ENCODE results near the gene TTLL8. TPM values are rescaled to one million over a fixed set of nuclear protein-coding genes. Genes with fewer than 3 reads are reported as not detected.
A peak's percentile ranks its signal among the peaks of the same experiment; 100 is the strongest.
"Not testable (repeated sequence)": the region's sequence is repeated elsewhere in the genome, so short reads cannot be mapped to it uniquely, and the experiment has no call there.

The TTLL8 gene
- total and polyA plus RNA-seq, 4 donors, result not detected

DNA sequence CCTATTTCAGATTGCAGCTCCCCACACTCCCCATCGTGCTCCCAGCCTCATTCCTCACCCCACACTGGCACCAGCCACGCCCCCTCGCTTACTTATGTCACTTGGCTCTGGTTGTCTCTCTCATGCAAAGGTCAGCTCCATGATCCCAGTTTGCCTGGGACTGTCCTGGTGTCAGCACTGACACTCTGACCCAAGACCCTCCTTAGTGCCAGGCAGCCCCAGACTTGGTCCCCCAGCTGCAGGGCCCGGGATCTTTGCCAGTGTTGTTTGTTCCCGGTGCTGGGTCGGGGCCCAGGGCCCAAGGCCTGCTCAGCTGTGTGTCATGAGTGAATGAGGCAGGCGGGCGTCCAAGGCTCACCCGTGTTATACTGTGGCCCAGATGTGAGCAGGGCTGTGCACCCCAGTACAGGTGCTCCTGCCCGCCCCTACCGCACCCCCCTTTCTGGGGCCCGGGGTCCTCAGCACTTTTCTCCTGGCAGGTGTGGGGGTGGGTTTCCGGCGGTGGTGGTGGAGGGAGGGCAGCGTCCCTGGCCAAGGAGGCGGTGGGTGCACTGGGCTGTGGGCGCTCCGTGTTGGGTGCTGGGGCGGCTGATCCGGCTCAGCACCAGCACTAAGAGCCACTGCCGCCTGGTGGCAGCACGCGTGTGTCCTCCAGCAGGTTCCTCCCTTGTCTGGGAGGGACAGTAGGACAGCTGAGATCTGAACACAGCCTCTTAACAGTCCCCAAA is 65.0 kb downstream of the TTLL8 start:
- Histone ChIP-seq H3K9me3 (ENCODE audit: control insufficient read depth in 4 of 4, low read length in 3 of 4) (peaks cover 0 to 7% (median 2%) of the 10 kb centered on the region in 4 donors), H3K4me1 (ENCODE audit: control insufficient read depth in 4 of 4, insufficient read depth in 4 of 4, low read length in 3 of 4) (peaks cover 0 to 6% (median 1%) of the 10 kb centered on the region in 4 donors), H3K27me3 (ENCODE audit: control insufficient read depth in 4 of 4, insufficient read depth in 4 of 4, low read length in 3 of 4) (no peaks in the 10 kb centered on the region), H3K36me3 (ENCODE audit: control insufficient read depth in 4 of 4, insufficient read depth in 3 of 4, low read depth in 1 of 4, low read length in 3 of 4) (no peaks in the 10 kb centered on the region), H3K4me3 (ENCODE audit: low read depth in 1 of 3, low read length in 3 of 3) (no peak overlapping the region), H3K27ac (ENCODE audit: low read depth in 1 of 2, low read length in 2 of 2) (no peak overlapping the region), H3K9ac (ENCODE audit: low read depth in 1 of 2, low read length in 2 of 2) (no peak overlapping the region)
- 31% methylated on average over 23 of the region's 23 CpGs for WGBS
- DNase-seq (ENCODE audit: low spot score), result no peak
- TF ChIP-seq FOXA2 (IDR thresholded peaks at IDR 0.05) (no peak), RAD21 (IDR thresholded peaks at IDR 0.05) (peak in 1 of 2 donors; percentile 88), TAF1 (conservative IDR thresholded peaks at IDR 0.05) (no peak), SP1 (IDR thresholded peaks at IDR 0.05) (no peak), HNF4G (IDR thresholded peaks at IDR 0.05) (no peak), YY1 (IDR thresholded peaks at IDR 0.05) (no peak), FOXA1 (IDR thresholded peaks at IDR 0.05) (no peak)
- TF ChIP-seq, protein P1, sequence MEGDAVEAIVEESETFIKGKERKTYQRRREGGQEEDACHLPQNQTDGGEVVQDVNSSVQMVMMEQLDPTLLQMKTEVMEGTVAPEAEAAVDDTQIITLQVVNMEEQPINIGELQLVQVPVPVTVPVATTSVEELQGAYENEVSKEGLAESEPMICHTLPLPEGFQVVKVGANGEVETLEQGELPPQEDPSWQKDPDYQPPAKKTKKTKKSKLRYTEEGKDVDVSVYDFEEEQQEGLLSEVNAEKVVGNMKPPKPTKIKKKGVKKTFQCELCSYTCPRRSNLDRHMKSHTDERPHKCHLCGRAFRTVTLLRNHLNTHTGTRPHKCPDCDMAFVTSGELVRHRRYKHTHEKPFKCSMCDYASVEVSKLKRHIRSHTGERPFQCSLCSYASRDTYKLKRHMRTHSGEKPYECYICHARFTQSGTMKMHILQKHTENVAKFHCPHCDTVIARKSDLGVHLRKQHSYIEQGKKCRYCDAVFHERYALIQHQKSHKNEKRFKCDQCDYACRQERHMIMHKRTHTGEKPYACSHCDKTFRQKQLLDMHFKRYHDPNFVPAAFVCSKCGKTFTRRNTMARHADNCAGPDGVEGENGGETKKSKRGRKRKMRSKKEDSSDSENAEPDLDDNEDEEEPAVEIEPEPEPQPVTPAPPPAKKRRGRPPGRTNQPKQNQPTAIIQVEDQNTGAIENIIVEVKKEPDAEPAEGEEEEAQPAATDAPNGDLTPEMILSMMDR (IDR thresholded peaks at IDR 0.05; ENCODE audit: low read depth, low read length, missing input control), result peak; percentile 75
- TF ChIP-seq, protein P2, sequence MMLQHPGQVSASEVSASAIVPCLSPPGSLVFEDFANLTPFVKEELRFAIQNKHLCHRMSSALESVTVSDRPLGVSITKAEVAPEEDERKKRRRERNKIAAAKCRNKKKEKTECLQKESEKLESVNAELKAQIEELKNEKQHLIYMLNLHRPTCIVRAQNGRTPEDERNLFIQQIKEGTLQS (IDR thresholded peaks at IDR 0.05), result no peak
- TF ChIP-seq, protein P3, sequence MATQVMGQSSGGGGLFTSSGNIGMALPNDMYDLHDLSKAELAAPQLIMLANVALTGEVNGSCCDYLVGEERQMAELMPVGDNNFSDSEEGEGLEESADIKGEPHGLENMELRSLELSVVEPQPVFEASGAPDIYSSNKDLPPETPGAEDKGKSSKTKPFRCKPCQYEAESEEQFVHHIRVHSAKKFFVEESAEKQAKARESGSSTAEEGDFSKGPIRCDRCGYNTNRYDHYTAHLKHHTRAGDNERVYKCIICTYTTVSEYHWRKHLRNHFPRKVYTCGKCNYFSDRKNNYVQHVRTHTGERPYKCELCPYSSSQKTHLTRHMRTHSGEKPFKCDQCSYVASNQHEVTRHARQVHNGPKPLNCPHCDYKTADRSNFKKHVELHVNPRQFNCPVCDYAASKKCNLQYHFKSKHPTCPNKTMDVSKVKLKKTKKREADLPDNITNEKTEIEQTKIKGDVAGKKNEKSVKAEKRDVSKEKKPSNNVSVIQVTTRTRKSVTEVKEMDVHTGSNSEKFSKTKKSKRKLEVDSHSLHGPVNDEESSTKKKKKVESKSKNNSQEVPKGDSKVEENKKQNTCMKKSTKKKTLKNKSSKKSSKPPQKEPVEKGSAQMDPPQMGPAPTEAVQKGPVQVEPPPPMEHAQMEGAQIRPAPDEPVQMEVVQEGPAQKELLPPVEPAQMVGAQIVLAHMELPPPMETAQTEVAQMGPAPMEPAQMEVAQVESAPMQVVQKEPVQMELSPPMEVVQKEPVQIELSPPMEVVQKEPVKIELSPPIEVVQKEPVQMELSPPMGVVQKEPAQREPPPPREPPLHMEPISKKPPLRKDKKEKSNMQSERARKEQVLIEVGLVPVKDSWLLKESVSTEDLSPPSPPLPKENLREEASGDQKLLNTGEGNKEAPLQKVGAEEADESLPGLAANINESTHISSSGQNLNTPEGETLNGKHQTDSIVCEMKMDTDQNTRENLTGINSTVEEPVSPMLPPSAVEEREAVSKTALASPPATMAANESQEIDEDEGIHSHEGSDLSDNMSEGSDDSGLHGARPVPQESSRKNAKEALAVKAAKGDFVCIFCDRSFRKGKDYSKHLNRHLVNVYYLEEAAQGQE (IDR thresholded peaks at IDR 0.05), result no peak

DNA sequence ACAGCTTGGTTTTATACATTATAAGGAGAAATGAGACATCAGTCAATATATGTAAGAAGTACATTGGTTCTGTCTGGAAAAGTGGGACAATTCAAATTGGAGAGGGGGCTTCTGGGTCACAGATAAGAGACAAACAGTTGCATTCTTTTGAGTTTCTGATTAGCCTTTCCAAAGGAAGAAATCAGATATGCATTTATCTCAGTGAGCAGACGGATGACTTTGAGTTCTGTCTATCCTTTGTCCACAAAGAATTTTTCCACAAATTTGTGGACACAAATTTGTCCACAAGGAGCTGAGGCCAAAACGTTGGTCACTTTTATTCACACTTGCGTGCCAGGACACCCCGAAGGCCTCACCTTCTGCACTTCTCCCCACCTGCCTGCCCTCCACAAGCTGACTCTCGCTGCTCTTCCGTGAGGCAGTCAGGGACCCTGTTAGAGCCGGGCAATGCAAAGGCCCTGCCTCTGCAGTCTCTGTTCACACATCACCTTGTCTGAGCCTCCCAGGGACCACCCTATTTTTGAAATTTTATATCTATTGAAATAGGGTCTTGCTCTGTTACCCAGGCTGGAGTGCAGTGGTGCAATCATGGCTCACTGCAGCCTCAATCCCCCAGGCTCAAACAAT is 66.1 kb downstream of the TTLL8 start:
- WGBS, result 90% methylated on average over 7 of the region's 7 CpGs
- peaks cover 0 to 7% (median 2%) of the 10 kb centered on the region in 4 donors for H3K9me3 ChIP-seq (ENCODE audit: control insufficient read depth in 4 of 4, low read length in 3 of 4)
- H3K27ac ChIP-seq (ENCODE audit: low read depth in 1 of 2, low read length in 2 of 2), result no peak overlapping the region
- TF ChIP-seq TAF1 (conservative IDR thresholded peaks at IDR 0.05), result no peak
- H3K4me1 ChIP-seq (ENCODE audit: control insufficient read depth in 4 of 4, insufficient read depth in 4 of 4, low read length in 3 of 4), result peaks cover 0 to 6% (median 1%) of the 10 kb centered on the region in 4 donors
- H3K36me3 ChIP-seq (ENCODE audit: control insufficient read depth in 4 of 4, insufficient read depth in 3 of 4, low read depth in 1 of 4, low read length in 3 of 4), result no peaks in the 10 kb centered on the region
- H3K4me3 ChIP-seq (ENCODE audit: low read depth in 1 of 3, low read length in 3 of 3), result no peak overlapping the region
- no peak for DNase-seq (ENCODE audit: low spot score)
- no peaks in the 10 kb centered on the region for H3K27me3 ChIP-seq (ENCODE audit: control insufficient read depth in 4 of 4, insufficient read depth in 4 of 4, low read length in 3 of 4)
- no peak overlapping the region for H3K9ac ChIP-seq (ENCODE audit: low read depth in 1 of 2, low read length in 2 of 2)

DNA sequence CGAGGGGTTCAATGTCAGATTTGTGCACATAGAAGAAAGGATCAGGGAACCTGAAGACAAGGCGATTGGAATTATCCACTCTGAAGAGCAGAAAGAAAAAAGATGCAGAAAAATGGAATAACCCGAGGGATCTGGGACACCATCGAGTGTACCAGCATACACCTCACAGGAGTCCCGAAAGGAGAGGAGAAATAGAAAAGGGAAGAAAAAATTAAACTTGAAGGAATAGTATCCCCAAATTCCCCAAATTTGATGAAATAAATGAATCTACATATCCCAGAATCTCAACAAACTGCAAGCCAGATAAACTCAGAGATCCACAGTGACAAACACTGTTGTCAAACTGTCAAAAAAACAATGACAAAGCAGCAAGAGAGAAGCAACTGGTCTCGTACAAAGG is 66.9 kb downstream of the TTLL8 start:
- Histone ChIP-seq H3K36me3 (ENCODE audit: control insufficient read depth in 4 of 4, insufficient read depth in 3 of 4, low read depth in 1 of 4, low read length in 3 of 4) (no peaks in the 10 kb centered on the region), H3K27me3 (ENCODE audit: control insufficient read depth in 4 of 4, insufficient read depth in 4 of 4, low read length in 3 of 4) (no peaks in the 10 kb centered on the region), H3K4me1 (ENCODE audit: control insufficient read depth in 4 of 4, insufficient read depth in 4 of 4, low read length in 3 of 4) (peaks cover 0 to 6% (median 1%) of the 10 kb centered on the region in 4 donors), H3K27ac (ENCODE audit: low read depth in 1 of 2, low read length in 2 of 2) (no peak overlapping the region), H3K9me3 (ENCODE audit: control insufficient read depth in 4 of 4, low read length in 3 of 4) (peaks cover 0 to 10% (median 2%) of the 10 kb centered on the region in 4 donors), H3K4me3 (ENCODE audit: low read depth in 1 of 3, low read length in 3 of 3) (no peak overlapping the region), H3K9ac (ENCODE audit: low read depth in 1 of 2, low read length in 2 of 2) (no peak overlapping the region)
- TF ChIP-seq HNF4G (IDR thresholded peaks at IDR 0.05), result no peak
- no peak for TF ChIP-seq RXRA (IDR thresholded peaks at IDR 0.05)
- no peak for TF ChIP-seq GABPA (IDR thresholded peaks at IDR 0.05 in 1 of 2, conservative IDR thresholded peaks at IDR 0.05 in 1 of 2)
- no peak for TF ChIP-seq SP1 (IDR thresholded peaks at IDR 0.05)
- no peak for TF ChIP-seq RAD21 (IDR thresholded peaks at IDR 0.05)
- TF ChIP-seq, protein P2 (IDR thresholded peaks at IDR 0.05), result no peak
- TF ChIP-seq, protein P4, sequence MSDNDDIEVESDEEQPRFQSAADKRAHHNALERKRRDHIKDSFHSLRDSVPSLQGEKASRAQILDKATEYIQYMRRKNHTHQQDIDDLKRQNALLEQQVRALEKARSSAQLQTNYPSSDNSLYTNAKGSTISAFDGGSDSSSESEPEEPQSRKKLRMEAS (IDR thresholded peaks at IDR 0.05), result no peak
- TF ChIP-seq HNF4A (conservative IDR thresholded peaks at IDR 0.05), result no peak
- no peak for TF ChIP-seq EGR1 (IDR thresholded peaks at IDR 0.05; ENCODE audit: low read depth in 2 of 2)
- no peak for TF ChIP-seq FOXA1 (IDR thresholded peaks at IDR 0.05)
- DNase-seq (ENCODE audit: low spot score), result no peak
- WGBS, result 91% methylated on average over 6 of the region's 6 CpGs

DNA sequence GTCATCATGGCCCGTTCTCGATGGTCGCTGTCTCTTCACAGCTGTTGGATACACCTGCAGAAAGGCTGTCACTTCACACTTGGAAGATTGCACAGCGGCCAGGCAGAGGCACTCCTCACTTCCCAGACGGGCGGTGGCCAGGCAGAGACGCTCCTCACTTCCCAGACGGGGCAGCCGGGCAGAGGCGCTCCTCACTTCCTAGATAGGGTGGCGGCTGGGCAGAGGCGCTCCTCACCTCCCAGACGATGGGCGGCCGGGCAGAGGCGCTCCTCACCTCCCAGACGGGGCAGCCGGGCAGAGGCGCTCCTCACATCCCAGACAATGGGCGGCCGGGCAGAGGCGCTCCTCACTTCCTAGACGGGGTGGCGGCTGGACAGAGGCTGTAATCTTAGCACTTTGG is 68.3 kb downstream of the TTLL8 start:
- 94% methylated on average over 24 of the region's 24 CpGs for WGBS
- DNase-seq (ENCODE audit: low spot score); H3K27ac ChIP-seq (ENCODE audit: low read depth in 1 of 2, low read length in 2 of 2); H3K27me3 ChIP-seq (ENCODE audit: control insufficient read depth in 4 of 4, insufficient read depth in 4 of 4, low read length in 3 of 4); H3K4me1 ChIP-seq (ENCODE audit: control insufficient read depth in 4 of 4, insufficient read depth in 4 of 4, low read length in 3 of 4); H3K36me3 ChIP-seq (ENCODE audit: control insufficient read depth in 4 of 4, insufficient read depth in 3 of 4, low read depth in 1 of 4, low read length in 3 of 4); H3K4me3 ChIP-seq (ENCODE audit: low read depth in 1 of 3, low read length in 3 of 3); H3K9ac ChIP-seq (ENCODE audit: low read depth in 1 of 2, low read length in 2 of 2): not testable (repeated sequence)
- peaks cover 0 to 17% (median 2%) of the 10 kb centered on the region in 4 donors for H3K9me3 ChIP-seq (ENCODE audit: control insufficient read depth in 4 of 4, low read length in 3 of 4)
